HepG2 (cell line): ENCODE results near the gene ZNF17. TPM values are rescaled to one million over a fixed set of nuclear protein-coding genes. Genes with fewer than 3 reads are reported as not detected.

ENCODE experiments used
- ADNP ChIP-seq: sonication (generic); formaldehyde crosslinking; IDR thresholded peaks from 2 replicates; pipeline ENCODE4 v1.4.0; 2020; ENCODE audit warnings: missing genetic modification reagents
- BRCA1 ChIP-seq: sonication (generic); formaldehyde crosslinking; IDR thresholded peaks from 2 replicates; pipeline ENCODE4 v1.4.0; 2020; ENCODE audit warnings: missing genetic modification reagents
- CEBPB ChIP-seq: IDR thresholded peaks from 2 replicates; pipeline ENCODE4 v1.6.1; 2011; ENCODE audit warnings: low read depth, low read length, improper control_type of control experiment, borderline replicate concordance
- GPBP1L1 ChIP-seq: sonication (generic); formaldehyde crosslinking; IDR thresholded peaks from 2 replicates; pipeline ENCODE4 v1.5.0; 2020; ENCODE audit warnings: mild to moderate bottlenecking, missing genetic modification reagents
- HHEX ChIP-seq: IDR thresholded peaks from 2 replicates; pipeline ENCODE4 v1.6.1; 2016; ENCODE audit warnings: control low read depth
- HOXA5 ChIP-seq: sonication (generic); formaldehyde crosslinking; IDR thresholded peaks from 2 replicates; pipeline ENCODE4 v1.4.0; 2020; ENCODE audit warnings: missing genetic modification reagents
- KDM3A ChIP-seq: IDR thresholded peaks from 2 replicates; pipeline ENCODE4 v1.6.1; 2018; ENCODE audit warnings: low read depth, missing compliant biosample characterization
- MED1 ChIP-seq: sonication (generic); formaldehyde crosslinking; IDR thresholded peaks from 2 replicates; pipeline ENCODE4 v1.4.0; 2020; ENCODE audit warnings: missing genetic modification reagents
- MED8 ChIP-seq: sonication (generic); formaldehyde crosslinking; IDR thresholded peaks from 2 replicates; pipeline ENCODE4 v1.8.1; 2023; ENCODE audit warnings: mild to moderate bottlenecking, missing genetic modification reagents; ENCODE audit not compliant: insufficient replicate concordance
- NFAT5 ChIP-seq: sonication (generic); formaldehyde crosslinking; IDR thresholded peaks from 2 replicates; pipeline ENCODE4 v1.4.0; 2020; ENCODE audit warnings: missing genetic modification reagents
- NFYC ChIP-seq: IDR thresholded peaks from 2 replicates; pipeline ENCODE4 v1.6.1; 2016; ENCODE audit warnings: missing genetic modification reagents, missing compliant biosample characterization
- PPARG ChIP-seq: conservative IDR thresholded peaks from 2 replicates; pipeline ENCODE4 v1.6.1; 2016; ENCODE audit warnings: missing biosample characterization, missing genetic modification reagents
- PREB ChIP-seq: sonication (generic); formaldehyde crosslinking; IDR thresholded peaks from 2 replicates; pipeline ENCODE4 v1.4.0; 2020; ENCODE audit warnings: missing genetic modification reagents
- SSRP1 ChIP-seq: IDR thresholded peaks from 2 replicates; pipeline ENCODE4 v1.6.1; 2016; ENCODE audit warnings: control low read depth
- ZNF143 ChIP-seq: sonication (generic); formaldehyde crosslinking; IDR thresholded peaks from 2 replicates; pipeline ENCODE4 v1.4.0; 2020; ENCODE audit warnings: missing genetic modification reagents
- ZNF280B ChIP-seq: sonication (generic); formaldehyde crosslinking; IDR thresholded peaks from 2 replicates; pipeline ENCODE4 v1.5.0; 2020; ENCODE audit warnings: missing genetic modification reagents, mild to moderate bottlenecking, borderline replicate concordance
- ZNF296 ChIP-seq: sonication (generic); formaldehyde crosslinking; conservative IDR thresholded peaks from 2 replicates; pipeline ENCODE4 v1.5.0; 2020; ENCODE audit warnings: mild to moderate bottlenecking, missing genetic modification reagents
- ZNF33A ChIP-seq: sonication (generic); formaldehyde crosslinking; IDR thresholded peaks from 2 replicates; pipeline ENCODE4 v1.5.1; 2020; ENCODE audit warnings: missing genetic modification reagents, mild to moderate bottlenecking, moderate library complexity, borderline replicate concordance
- ZNF530 ChIP-seq: sonication (generic); formaldehyde crosslinking; IDR thresholded peaks from 2 replicates; pipeline ENCODE4 v1.5.0; 2020; ENCODE audit warnings: low read depth, mild to moderate bottlenecking, missing genetic modification reagents
- ZNF589 ChIP-seq: sonication (generic); formaldehyde crosslinking; conservative IDR thresholded peaks from 2 replicates; pipeline ENCODE4 v1.8.0; 2022; ENCODE audit warnings: mild to moderate bottlenecking, moderate library complexity, missing genetic modification reagents
- ZNF660 ChIP-seq: sonication (generic); formaldehyde crosslinking; IDR thresholded peaks from 2 replicates; pipeline ENCODE4 v1.5.1; 2020; ENCODE audit warnings: mild to moderate bottlenecking, low read depth, missing genetic modification reagents, borderline replicate concordance
- ZNF83 ChIP-seq: sonication (generic); formaldehyde crosslinking; IDR thresholded peaks from 2 replicates; pipeline ENCODE4 v1.4.0; 2020; ENCODE audit warnings: missing genetic modification reagents, mild to moderate bottlenecking, borderline replicate concordance
- polyA plus RNA-seq, 8 experiments: library from polyadenylated mRNA; depleted of rRNA in 3 of 8; stranded (reverse) in 7 of 8; unstranded in 1 of 8; fragments of >200 nt; fragmentation: Illumina TruSeq in 4 of 8; extraction: Trizol in 4 of 8; gene quantifications; 2 replicates each; pipeline versions ENCODE4 v1.2.1 to v1.2.3, GENCODE V29; 2011 to 2016; ENCODE audit warnings: low read depth in 4 of 8, missing spikeins in 1 of 8, mixed read lengths in 1 of 8; ENCODE audit not compliant: insufficient read depth in 1 of 8
- total RNA-seq, 5 experiments: library from RNA; depleted of rRNA; stranded (reverse); fragments of >200 nt; fragmentation: Illumina TruSeq; extraction: Trizol; gene quantifications; 2 replicates each; pipeline ENCODE4 v1.2.3, GENCODE V29; 2016; ENCODE audit warnings: low read depth in 1 of 5

Gene ZNF17
- total and polyA plus RNA-seq, 2 of the 13 experiments (the other 11 are each of a cell fraction or from before 2014, with no cell fraction given) = 3.7 to 10.1 TPM

- TF ChIP-seq NFAT5 (CRISPR knock-in tag) = no peak
- no peak for TF ChIP-seq KDM3A (CRISPR knock-in tag)
- 0 out of 2 replicates have a peak, but pooled peaks have one; percentile 16 for TF ChIP-seq HHEX (CRISPR knock-in tag)
- TF ChIP-seq MED1 (CRISPR knock-in tag) = no peak; the same call in 1 of the 2 replicates
- no peak for TF ChIP-seq HOXA5 (CRISPR knock-in tag)
- peak; percentile 59 for TF ChIP-seq MED8 (CRISPR knock-in tag)
- TF ChIP-seq ZNF660 (CRISPR knock-in tag) = no peak
- TF ChIP-seq PREB (CRISPR knock-in tag) = no peak
- no peak for TF ChIP-seq ADNP (CRISPR knock-in tag)
- TF ChIP-seq ZNF589 (CRISPR knock-in tag) = no peak
- no peak for TF ChIP-seq PPARG (CRISPR knock-in tag)
- TF ChIP-seq ZNF296 (CRISPR knock-in tag) = no peak
- TF ChIP-seq NFYC (CRISPR knock-in tag) = peak; percentile 98
- no peak for TF ChIP-seq ZNF33A (CRISPR knock-in tag)
- TF ChIP-seq ZNF280B (CRISPR knock-in tag) = peak; percentile 84; the same call in 1 of the 2 replicates
- no peak for TF ChIP-seq ZNF530 (CRISPR knock-in tag)
- no peak for TF ChIP-seq SSRP1 (CRISPR knock-in tag)
- TF ChIP-seq GPBP1L1 = no peak
- no peak for TF ChIP-seq CEBPB
- peak; percentile 97 for TF ChIP-seq ZNF143 (CRISPR knock-in tag)
- no peak for TF ChIP-seq BRCA1
- no peak for TF ChIP-seq ZNF83
Measured at GRCh38 chr19:57410877-57411671, at the start of gene ZNF17 (continued).
